Activated T-cell treated with anti-CD3 and anti-CD28 coated beads, Interleukin-2, amount 50 U/mL, for 48 hours (primary cell): Measurements from ENCODE around the gene FYN.

ENCODE experiments used
- DNase-seq, 2 experiments: peaks; one replicate each; pipeline ENCODE4 v3.0.0-alpha.2; 2020

The FYN gene

GRCh38 chr6:111767752-111768430, 105.4 kb downstream of the FYN start:
- no peak for DNase-seq

- DNase-seq: no peak
Measured at GRCh38 chr6:111766201-111766857, 106.9 kb downstream of the FYN start.

GRCh38 chr6:111765763-111766162, 107.5 kb downstream of the FYN start:
- no peak for DNase-seq

DNA sequence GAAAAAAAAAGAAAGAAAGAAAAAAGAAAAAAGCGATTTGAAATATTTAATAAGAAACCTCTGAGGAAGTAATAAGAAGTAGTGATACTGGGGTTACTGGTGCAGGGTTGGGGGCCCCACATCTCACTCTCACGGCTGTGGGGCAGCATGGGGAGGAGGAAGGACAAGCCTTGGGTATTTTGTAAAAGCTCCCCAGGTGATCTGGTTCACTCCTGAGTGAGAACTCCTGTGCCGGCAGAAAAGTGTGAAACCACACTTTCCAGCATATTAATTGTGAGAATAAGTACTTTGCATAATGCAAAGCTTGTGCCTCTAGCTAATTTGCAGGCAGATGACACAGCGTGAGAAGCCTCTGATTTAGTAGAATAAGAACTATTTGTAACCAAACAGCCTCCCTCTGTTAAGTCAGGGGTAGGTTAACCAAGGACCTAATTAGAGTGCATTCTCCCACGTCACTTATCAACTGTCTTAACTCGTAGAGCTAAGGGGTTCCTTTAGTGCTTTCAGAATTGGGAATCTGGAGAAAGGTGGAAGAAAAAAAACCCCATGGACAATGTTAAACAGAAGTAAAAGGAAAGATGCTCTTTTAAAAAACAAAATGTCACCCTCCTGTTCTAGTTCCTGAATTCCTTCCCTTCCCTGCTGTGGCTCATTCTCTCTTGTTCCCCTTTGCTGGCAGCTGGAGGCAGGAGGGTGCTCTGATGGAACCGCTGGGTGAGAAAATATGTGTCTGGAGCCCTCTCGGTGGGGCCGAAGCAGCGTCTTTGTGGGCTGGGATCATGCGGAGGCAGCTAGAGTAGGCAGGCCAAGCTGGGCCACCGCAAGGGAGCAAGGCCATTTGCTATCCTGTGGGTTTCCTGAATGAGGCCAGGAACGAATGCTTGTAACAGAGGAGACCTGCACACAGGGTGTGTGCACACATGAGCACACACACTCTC, 108.7 kb downstream of the FYN start:
- DNase-seq: peak; percentile 69 to 73

- no peak for DNase-seq
Measured at GRCh38 chr6:111763381-111763780, 109.9 kb downstream of the FYN start.

GRCh38 chr6:111761783-111762312, 111.4 kb downstream of the FYN start:
- DNase-seq: peak; percentile 59 to 62

GRCh38 chr6:111761212-111761611, 112.0 kb downstream of the FYN start:
- DNase-seq: no peak

- DNase-seq: peak; percentile 63 to 65
Measured at GRCh38 chr6:111759836-111760785, 113.1 kb downstream of the FYN start.

GRCh38 chr6:111759331-111759835, 113.9 kb downstream of the FYN start:
- peak in 1 of 2 experiments; percentile 62 for DNase-seq

DNA sequence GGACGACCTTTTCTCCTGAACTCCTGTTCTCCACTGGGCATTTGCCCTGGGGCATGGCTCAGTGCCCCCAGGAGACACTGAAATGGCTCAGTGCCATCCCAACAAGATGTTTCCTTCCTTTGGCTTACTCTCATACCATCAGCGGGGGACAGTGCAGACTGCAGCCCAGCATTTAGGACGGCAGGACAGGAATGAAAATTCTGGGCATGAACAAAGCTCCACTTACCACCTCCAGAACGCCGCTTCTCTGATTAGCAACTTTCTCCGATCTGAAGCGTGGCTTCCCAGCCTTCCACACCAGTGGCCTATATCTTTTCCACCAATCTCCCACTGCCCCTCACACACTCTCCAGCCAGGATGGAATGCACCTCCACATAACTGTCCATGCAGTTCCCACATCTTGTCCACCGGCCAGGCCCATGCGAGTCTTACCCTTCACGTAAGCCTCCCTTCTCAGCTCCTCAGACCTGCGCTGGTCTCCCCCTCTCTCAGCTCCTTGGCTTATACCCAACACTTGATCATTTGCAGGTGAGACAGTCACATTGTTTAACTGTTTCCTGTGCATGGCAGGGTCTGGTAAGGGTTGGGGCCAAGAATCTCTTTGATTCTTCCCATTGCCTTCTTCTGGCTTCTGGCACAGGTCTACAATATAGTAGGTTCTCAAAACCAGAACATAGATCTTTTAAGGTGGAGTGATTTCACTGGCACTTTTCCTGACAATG, 114.5 kb downstream of the FYN start:
- DNase-seq: peak in 1 of 2 experiments; percentile 60

- DNase-seq: no peak
Measured at GRCh38 chr6:111757342-111757741, 115.9 kb downstream of the FYN start.

- no peak for DNase-seq
Measured at GRCh38 chr6:111754423-111754822, 118.8 kb downstream of the FYN start.

DNA sequence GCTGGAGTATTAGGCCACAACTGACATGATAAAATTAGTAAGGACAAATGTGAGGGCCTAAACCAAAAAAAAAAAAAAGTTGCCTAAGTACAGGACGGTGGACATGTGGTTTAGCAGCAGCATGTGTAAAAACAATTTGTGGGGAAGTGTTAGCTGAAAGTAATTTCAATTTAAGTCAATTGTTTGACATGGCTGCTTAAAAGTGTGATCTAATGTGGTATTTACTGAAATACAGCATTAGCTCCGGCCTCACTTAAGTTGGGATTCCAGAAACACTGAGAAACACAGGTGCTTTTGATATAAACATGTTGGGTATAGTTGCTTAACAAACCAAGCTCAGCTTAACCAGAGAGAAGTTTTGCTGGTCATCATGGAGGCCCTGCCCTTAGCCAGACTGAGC, 119.7 kb downstream of the FYN start:
- DNase-seq: no peak

GRCh38 chr6:111752476-111752875, 120.8 kb downstream of the FYN start:
- DNase-seq: no peak

- DNase-seq: no peak
Measured at GRCh38 chr6:111750753-111751673, 122.2 kb downstream of the FYN start.

DNA sequence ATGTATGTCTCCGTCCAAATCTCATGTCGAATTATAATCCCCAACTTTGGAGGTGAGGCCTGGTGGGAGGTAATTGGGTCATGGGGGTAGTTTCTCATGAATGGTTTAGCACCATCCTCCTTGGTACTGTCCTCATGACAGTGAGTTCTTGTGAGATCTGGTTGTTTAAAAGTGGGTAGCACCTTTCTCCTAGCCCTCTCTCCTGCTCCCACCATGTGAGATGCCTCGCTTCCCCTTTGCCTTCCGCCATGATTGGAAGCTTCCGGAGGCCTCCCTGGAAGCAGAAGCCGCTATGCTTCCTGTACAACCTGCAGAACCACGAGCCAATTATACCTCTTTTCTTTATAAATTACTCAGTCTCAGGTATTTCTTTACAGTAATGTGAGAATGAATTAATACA, 123.1 kb downstream of the FYN start:
- DNase-seq: no peak

- no peak for DNase-seq
Measured at GRCh38 chr6:111748231-111748647, 125.0 kb downstream of the FYN start.

GRCh38 chr6:111747829-111748228, 125.4 kb downstream of the FYN start:
- no peak for DNase-seq

DNA sequence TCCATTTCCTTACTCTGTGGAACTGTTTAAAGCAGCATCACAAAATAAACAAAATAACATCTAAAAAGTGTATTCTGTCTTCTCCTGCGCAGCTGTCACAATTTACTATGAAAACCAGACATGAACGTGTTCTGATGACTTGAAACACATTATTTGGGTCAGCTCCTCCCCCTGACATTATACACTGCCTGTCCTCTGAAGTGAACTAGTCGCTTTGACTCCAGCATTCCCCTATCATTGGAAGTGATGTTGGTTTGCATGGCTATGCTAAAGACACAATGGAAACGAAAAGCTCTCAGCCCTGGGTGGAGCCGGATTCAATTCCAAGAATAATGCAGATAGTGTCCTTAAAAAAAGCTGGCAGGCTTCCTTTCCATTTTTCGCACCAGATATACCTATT, 125.9 kb downstream of the FYN start:
- no peak for DNase-seq

DNA sequence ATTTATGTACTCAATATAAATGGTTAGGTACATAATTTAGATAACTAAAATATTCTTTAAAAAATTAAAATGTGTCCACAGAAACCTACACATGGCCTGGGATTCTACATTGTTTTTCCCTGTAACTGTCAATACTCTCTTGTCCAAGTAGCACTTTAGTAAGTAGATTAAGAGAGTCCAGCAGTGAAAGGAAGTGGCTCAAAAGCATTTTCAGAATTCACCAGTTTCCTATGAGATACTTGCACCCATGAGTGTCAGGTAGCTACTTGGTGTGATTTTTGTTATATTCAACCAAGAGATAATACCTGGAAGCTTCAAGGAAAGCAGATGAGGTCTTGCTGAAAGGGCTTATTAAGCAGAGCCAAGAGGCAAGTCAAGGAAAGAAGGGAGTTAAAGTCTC, 126.3 kb downstream of the FYN start:
- DNase-seq: no peak
